ENCODE measurements around the gene ARHGEF2.

DNA sequence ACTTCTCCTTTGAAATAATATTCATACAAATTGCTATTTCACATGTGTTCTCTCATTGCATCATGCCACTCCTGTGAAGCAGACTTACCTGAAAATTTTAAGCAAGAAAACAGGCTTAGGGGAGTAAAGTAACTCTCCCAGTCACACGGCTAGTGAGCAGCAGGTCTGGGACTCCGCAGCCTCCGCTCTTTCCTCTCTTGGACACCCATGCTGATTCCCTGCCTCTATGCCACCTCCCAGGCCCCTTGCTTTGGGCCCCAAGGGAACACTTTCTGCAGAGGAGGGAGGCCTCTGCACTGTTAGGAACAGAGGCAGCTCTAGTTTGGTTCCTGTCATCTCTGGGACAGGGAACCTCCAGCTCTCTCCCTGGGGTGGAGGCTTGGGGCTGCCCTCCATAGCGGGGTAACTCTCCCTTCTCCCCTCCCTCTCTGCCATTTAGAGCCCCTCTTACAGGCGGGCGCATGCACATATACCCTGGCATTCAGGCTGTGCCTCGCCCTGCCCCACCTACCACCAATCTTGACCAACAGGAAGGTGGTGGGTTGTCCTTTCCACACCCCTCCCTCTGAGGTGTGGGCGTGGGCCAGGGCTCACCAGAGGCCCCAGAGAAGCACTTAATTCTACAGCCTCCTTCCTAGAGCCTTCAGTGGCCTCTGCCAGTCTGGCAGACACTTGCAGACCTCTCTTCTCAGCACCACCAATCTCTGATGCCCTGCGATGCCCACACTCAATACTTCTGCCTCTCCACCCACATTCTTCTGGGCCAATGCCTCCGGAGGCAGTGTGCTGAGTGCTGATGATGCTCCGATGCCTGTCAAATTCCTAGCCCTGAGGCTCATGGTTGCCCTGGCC is 37.1 kb downstream of the ARHGEF2 start, which contains the start of gene RXFP4:
- TF ChIP-seq, protein P1, sequence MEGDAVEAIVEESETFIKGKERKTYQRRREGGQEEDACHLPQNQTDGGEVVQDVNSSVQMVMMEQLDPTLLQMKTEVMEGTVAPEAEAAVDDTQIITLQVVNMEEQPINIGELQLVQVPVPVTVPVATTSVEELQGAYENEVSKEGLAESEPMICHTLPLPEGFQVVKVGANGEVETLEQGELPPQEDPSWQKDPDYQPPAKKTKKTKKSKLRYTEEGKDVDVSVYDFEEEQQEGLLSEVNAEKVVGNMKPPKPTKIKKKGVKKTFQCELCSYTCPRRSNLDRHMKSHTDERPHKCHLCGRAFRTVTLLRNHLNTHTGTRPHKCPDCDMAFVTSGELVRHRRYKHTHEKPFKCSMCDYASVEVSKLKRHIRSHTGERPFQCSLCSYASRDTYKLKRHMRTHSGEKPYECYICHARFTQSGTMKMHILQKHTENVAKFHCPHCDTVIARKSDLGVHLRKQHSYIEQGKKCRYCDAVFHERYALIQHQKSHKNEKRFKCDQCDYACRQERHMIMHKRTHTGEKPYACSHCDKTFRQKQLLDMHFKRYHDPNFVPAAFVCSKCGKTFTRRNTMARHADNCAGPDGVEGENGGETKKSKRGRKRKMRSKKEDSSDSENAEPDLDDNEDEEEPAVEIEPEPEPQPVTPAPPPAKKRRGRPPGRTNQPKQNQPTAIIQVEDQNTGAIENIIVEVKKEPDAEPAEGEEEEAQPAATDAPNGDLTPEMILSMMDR (conservative IDR thresholded peaks at IDR 0.05; ENCODE audit: low read length) = no peak
- no peak for TF ChIP-seq EZH2phosphoT487 (IDR thresholded peaks at IDR 0.05; ENCODE audit: borderline replicate concordance, low read depth, low read length)
